Fibroblast of pulmonary artery (primary cell): ENCODE results near the gene ULK1.

ENCODE experiments used
- DNase-seq: peaks from one replicate; pipeline ENCODE4 v3.0.0-alpha.2; 2010; ENCODE audit warnings: low read depth
- H3K4me3 ChIP-seq: replicated peaks from 2 replicates; pipeline ENCODE4 v1.5.1; 2011; ENCODE audit warnings: low read depth, mild to moderate bottlenecking, control low read depth, low read length, moderate library complexity
- CTCF ChIP-seq: IDR thresholded peaks from 2 replicates; pipeline ENCODE4 v1.5.1; 2011; ENCODE audit warnings: mild to moderate bottlenecking, control low read depth, low read length, inconsistent platforms; ENCODE audit errors: missing control alignments

The ULK1 gene

DNA sequence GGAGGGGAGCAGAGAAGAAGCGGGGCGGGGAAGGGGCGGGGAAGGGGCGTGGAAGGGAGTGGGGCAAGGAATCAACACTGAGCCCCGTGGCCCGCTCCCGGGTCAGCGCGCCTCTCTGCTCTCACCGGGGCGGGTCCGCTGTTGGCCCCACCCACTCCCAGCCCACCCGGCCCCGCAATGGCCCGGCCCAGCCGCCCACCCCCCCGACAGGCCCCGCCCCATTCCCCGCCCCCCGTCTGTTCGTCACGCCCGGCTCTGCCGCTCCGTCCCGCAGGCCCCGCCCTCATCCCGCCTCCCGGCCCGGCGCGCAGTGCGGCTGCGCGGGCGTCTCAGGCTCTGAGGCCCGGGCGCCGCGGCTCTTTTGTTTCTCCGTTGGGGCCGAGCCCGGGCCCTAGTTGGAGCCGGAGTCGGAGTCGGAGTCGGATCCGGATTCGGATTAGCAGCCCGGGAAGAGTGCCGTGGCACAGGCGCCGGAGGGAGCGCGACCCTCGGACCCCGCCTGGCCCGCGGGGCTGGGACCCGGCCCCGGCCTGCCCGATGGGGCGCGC lies at the start of gene ULK1:
Gene ULK1 (plus strand): TSS at position 310 of the 548 bp plus-strand sequence. CDS start 380 bp downstream, outside the sequence.
- peak; percentile 89 for DNase-seq
- peak within 1 kb of the TSS; percentile 67 for H3K4me3 ChIP-seq
- no peak for TF ChIP-seq CTCF

- TF ChIP-seq CTCF = no peak
- DNase-seq = no peak
- no peak overlapping the region for H3K4me3 ChIP-seq
Observed at GRCh38 chr12:131844656-131845055, 49.8 kb upstream of the ULK1 start.

DNA sequence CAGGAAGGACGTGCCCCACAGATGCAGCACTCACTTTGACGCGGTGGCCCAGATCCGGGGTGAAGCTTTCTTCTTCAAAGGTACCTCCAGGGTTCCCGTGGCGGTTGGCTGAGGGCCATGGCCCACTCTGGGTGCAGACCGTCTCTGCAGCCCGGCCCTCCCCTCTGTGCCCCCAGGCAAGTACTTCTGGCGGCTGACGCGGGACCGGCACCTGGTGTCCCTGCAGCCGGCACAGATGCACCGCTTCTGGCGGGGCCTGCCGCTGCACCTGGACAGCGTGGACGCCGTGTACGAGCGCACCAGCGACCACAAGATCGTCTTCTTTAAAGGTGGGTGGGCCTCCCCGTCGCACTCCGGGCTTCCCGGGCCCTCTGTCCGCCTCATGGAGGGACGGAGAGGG lies 49.3 kb upstream of the ULK1 start:
- no peak for TF ChIP-seq CTCF

DNA sequence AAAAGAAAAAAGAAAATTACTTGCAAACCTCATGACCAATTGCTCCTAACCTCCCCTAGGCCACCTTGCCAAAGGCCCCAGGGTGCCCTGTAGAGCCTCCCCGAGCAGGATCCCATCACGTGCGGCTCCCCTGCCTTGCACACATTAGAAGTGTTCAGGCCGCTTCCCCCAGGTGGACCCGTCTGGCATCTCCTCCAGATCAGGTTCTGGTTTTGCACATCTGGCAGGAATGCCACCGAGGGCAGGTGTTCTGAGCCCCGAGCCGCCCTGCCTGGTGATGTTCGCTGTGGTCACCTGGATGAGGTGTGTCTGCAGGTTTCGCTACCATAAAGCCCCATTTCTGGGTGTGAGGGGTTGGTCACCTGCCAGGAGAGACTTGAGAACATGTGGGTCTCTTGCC lies 47.0 kb upstream of the ULK1 start:
- TF ChIP-seq CTCF = no peak
- no peak overlapping the region for H3K4me3 ChIP-seq
- no peak for DNase-seq

More for the DNA sequence above, 49.3 kb upstream of the ULK1 start:
- no peak for DNase-seq
- no peak overlapping the region for H3K4me3 ChIP-seq

- no peak for TF ChIP-seq CTCF
- no peak for DNase-seq
- no peak overlapping the region for H3K4me3 ChIP-seq
Observed at GRCh38 chr12:131848753-131849152, 45.7 kb upstream of the ULK1 start.

- no peak for DNase-seq
- no peak overlapping the region for H3K4me3 ChIP-seq
- no peak for TF ChIP-seq CTCF
Observed at GRCh38 chr12:131849700-131850553, 44.5 kb upstream of the ULK1 start.
